GM23248 (cell line): Measurements from ENCODE around the gene GNG14. TPM values are rescaled to one million over a fixed set of nuclear protein-coding genes. Genes with fewer than 3 reads are reported as not detected.
A peak's percentile ranks its signal among the peaks of the same experiment; 100 is the strongest.
"Not testable (repeated sequence)": the region's sequence is repeated elsewhere in the genome, so short reads cannot be mapped to it uniquely, and the experiment has no call there.

ENCODE experiments used
- DNase-seq: peaks from one replicate; pipeline ENCODE4 v3.0.0-alpha.2; 2015
- H2AFZ ChIP-seq: fragments of 200-600 bp; sonication (generic); 2 replicates; pipeline ENCODE4 v1.6.1; 2016; ENCODE audit warnings: antibody characterized with exemption
- H3F3A ChIP-seq: fragments of 200-600 bp; sonication (generic); 2 replicates; pipeline ENCODE4 v1.6.1; 2016; ENCODE audit warnings: mild to moderate bottlenecking, antibody characterized with exemption, mixed run types; ENCODE audit not compliant: insufficient read depth
- H3K27ac ChIP-seq: fragments of 200-600 bp; sonication (generic); 2 replicates; pipeline ENCODE4 v1.5.1; 2016; ENCODE audit warnings: mild to moderate bottlenecking
- H3K27me3 ChIP-seq: fragments of 200-600 bp; sonication (generic); replicated peaks from 2 replicates; pipeline ENCODE4 v1.6.1; 2016; ENCODE audit warnings: mild to moderate bottlenecking; ENCODE audit not compliant: insufficient read depth
- H3K36me3 ChIP-seq: fragments of 200-600 bp; sonication (generic); 2 replicates; pipeline ENCODE4 v1.6.1; 2016; ENCODE audit warnings: low read depth, mild to moderate bottlenecking
- H3K4me1 ChIP-seq: fragments of 200-600 bp; sonication (generic); 2 replicates; pipeline ENCODE4 v1.6.1; 2016; ENCODE audit warnings: mild to moderate bottlenecking; ENCODE audit not compliant: insufficient read depth
- H3K4me2 ChIP-seq: fragments of 200-600 bp; sonication (generic); one replicate; pipeline ENCODE4 v1.6.1; 2016; ENCODE audit warnings: mild to moderate bottlenecking; ENCODE audit not compliant: unreplicated experiment
- H3K4me3 ChIP-seq: fragments of 200-600 bp; sonication (generic); 2 replicates; pipeline ENCODE4 v1.5.1; 2016; ENCODE audit warnings: mild to moderate bottlenecking
- H3K79me2 ChIP-seq: fragments of 200-600 bp; sonication (generic); 2 replicates; pipeline ENCODE4 v1.6.1; 2016; ENCODE audit warnings: mild to moderate bottlenecking; ENCODE audit not compliant: insufficient read depth
- H3K9ac ChIP-seq: fragments of 200-600 bp; sonication (generic); 2 replicates; pipeline ENCODE4 v1.6.1; 2016; ENCODE audit warnings: mild to moderate bottlenecking
- H3K9me2 ChIP-seq: fragments of 200-600 bp; sonication (generic); 2 replicates; pipeline ENCODE4 v1.6.1; 2016; ENCODE audit warnings: mixed run types, mild to moderate bottlenecking, moderate library complexity; ENCODE audit not compliant: insufficient read depth
- H3K9me3 ChIP-seq: fragments of 200-600 bp; sonication (generic); one replicate; pipeline ENCODE4 v1.6.1; 2017; ENCODE audit warnings: low read depth
- H4K20me1 ChIP-seq: fragments of 200-600 bp; sonication (generic); 2 replicates; pipeline ENCODE4 v1.6.0; 2016; ENCODE audit not compliant: insufficient read depth
- EZH2 ChIP-seq: fragments of 200-600 bp; sonication (generic); IDR thresholded peaks from 2 replicates; pipeline ENCODE4 v1.6.1; 2018; ENCODE audit warnings: antibody characterized with exemption, mild to moderate bottlenecking; ENCODE audit not compliant: insufficient read depth, poor library complexity, severe bottlenecking
- EZH2phosphoT487 ChIP-seq: fragments of 200-600 bp; sonication (generic); IDR thresholded peaks from 2 replicates; pipeline ENCODE4 v1.6.1; 2018; ENCODE audit warnings: antibody characterized with exemption, moderate library complexity, mild to moderate bottlenecking, low read depth; ENCODE audit not compliant: insufficient read depth
- WGBS, 2 experiments: methylation state at CpG; one replicate each; pipeline ENCODE4 v1.1.6; 2015 to 2017; ENCODE audit warnings: low lambda C conversion rate in 2 of 2, low coverage in 1 of 2; ENCODE audit errors: missing lambda C conversion rate in 2 of 2; 5-methylcytosine and 5-hydroxymethylcytosine counted together
- in situ Hi-C: fragments of 300-500 bp; cut with MboI; formaldehyde crosslinking; loops from 2 replicates; pipeline ENCODE4 v1.15.0; 2020
- polyA plus RNA-seq: library from polyadenylated mRNA; unstranded; fragments of >200 nt; fragmentation: Nextera tagmentation; extraction: Ambion mirVana; gene quantifications from 2 replicates; pipeline ENCODE4 v1.2.1, GENCODE V29; 2016
- total RNA-seq: library from RNA; depleted of rRNA; stranded (reverse); fragments of >200 nt; shearing (Covaris generic); gene quantifications from 2 replicates; pipeline ENCODE4 v1.2.3, GENCODE V29; 2014

The GNG14 gene
- total and polyA plus RNA-seq, 2 experiments from 2014 or later, result not detected

DNA sequence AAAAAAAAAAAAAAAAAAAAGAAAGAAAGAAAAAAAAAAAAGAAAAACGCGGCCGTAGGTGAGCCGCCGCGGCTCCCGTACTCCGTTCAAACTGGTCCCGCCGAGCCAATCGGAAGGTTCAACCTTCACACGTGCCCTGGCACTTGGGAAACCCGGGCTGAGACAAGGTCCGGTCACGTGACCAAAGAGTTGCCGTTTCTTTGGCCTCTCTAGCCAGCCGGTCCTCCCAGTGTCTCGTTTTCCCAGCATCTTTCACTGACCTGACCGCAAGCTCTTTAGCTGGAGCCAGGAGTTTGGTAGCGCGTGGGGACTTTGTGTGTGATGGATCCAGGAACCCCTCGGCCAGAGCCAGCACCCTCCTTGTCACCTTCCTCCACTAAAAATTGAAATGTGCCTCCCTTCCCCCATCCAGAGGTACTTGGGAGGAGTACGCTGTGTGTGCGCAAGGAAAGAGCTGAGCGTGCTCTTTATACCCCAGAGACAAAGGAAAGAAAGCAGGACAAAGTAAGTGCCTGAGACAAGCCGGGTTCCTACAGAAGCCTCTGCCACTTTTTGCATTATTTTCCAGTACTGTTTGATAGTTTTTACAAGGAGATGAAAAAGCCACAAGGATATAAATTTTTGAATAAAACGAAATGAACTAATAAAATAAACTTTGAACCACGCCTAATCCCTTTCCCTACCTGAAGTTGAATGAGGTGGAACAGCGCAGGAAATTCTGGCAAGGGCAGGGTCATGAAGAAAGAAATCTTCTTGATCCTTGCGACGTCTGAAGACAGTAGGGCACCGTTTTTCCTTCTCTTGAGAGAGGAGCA is 35.0 kb downstream of the GNG14 start:
- H3K4me3 ChIP-seq, result peak overlapping the region; percentile 96
- H3K9me2 ChIP-seq, result no peaks in the 10 kb centered on the region
- H3K9me3 ChIP-seq, result no peaks in the 10 kb centered on the region
- peaks cover 65% of the 10 kb centered on the region for H3K79me2 ChIP-seq
- peaks cover 20% of the 10 kb centered on the region for H3K4me1 ChIP-seq
- DNase-seq, result peak; percentile 100
- H3K27ac ChIP-seq, result peak overlapping the region; percentile 90
- peak overlapping the region; percentile 95 for H3K9ac ChIP-seq
- no peaks in the 10 kb centered on the region for H4K20me1 ChIP-seq
- H3K36me3 ChIP-seq, result no peaks in the 10 kb centered on the region
- WGBS, 2 experiments, result 1% methylated on average over 31 to 32 of the region's 32 CpGs
- peaks cover 31% of the 10 kb centered on the region for H3F3A ChIP-seq
- H2AFZ ChIP-seq, result peak overlapping the region; percentile 94
- no peaks in the 10 kb centered on the region for H3K27me3 ChIP-seq
- H3K4me2 ChIP-seq, result peak overlapping the region; percentile 98
- in situ Hi-C loops, result no loop called here
- TF ChIP-seq EZH2phosphoT487 (no peak), EZH2 (no peak)

DNA sequence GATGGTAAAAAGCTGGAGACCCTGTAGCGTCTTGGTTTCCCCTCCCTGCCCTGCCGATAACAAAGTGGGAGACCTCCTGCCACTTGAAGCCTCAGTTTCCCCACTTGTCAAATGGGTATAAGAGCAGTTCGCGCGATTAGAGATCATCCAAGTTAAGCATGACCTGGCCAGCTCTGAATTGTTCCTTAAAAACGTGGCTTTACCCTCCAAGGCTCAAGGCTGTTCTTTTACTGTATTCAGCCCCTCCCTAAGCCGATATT is 35.5 kb downstream of the GNG14 start:
- Histone ChIP-seq H3K9me2 (no peaks in the 10 kb centered on the region), H3K36me3 (no peaks in the 10 kb centered on the region), H3K4me3 (peak overlapping the region; percentile 96), H3K9ac (peak overlapping the region; percentile 95), H3K79me2 (peaks cover 60% of the 10 kb centered on the region), H3K9me3 (no peaks in the 10 kb centered on the region), H3K4me2 (peak overlapping the region; percentile 98), H3K4me1 (peaks cover 16% of the 10 kb centered on the region), H2AFZ (peak overlapping the region; percentile 94), H3K27me3 (no peaks in the 10 kb centered on the region), H3K27ac (peak overlapping the region; percentile 90), H4K20me1 (no peaks in the 10 kb centered on the region), H3F3A (peaks cover 36% of the 10 kb centered on the region)
- in situ Hi-C loops, result no loop called here
- TF ChIP-seq EZH2phosphoT487 (no peak), EZH2 (no peak)
- WGBS, 2 experiments, result 1 to 3% methylated on average over 7 of the region's 7 CpGs
- DNase-seq, result peak; percentile 53

DNA sequence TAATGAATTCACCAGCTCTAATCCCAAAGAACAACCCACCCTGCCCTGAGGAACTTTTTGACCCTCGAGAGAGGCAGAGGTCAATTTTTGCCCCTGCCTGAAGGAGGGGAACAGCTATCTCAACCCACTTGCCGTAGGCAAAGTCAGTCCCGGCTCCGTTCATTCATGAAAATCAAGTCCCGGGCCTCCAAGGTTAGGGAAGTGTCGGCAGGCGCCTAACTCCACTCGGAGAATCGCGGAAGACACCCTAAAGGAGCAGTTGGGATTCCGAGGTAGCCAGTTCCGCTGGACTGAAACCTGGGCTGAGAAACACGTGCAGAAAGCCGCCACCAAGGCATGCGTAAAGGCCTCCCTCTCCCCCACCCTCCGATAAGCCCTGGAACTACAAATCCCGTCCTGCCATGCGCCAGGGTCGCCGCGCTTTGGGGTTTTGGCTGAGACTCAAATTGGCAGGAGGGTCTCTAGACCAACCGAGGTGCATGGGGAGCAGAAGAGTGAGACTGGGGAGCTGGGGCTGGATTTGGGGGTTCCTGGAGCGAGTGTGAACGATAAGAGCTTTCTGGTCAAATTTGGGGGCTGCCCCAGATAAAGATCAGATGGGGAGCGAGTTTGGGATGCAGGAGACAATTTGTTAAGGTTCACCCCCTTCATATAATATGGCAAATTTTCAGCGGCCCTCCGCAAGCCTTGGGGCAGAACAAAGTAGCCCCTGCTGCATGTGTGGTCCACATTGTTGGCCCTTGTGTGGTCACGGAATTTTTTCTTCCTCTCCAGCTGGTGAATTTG is 36.0 kb downstream of the GNG14 start, which contains the start of gene TNPO2:
TNPO2 (minus strand) TSS at position 292 of the 786 bp plus-strand sequence. CDS start 2,955 bp downstream, outside the sequence.
- H3F3A ChIP-seq, result peaks cover 36% of the 10 kb centered on the region
- H3K9me2 ChIP-seq, result no peaks in the 10 kb centered on the region
- DNase-seq, result peak; percentile 73
- peak within 1 kb of the TSS; percentile 98 for H3K4me2 ChIP-seq
- peak within 1 kb of the TSS; percentile 90 for H3K27ac ChIP-seq
- H2AFZ ChIP-seq, result peak within 1 kb of the TSS; percentile 94
- peak within 1 kb of the TSS; percentile 95 for H3K9ac ChIP-seq
- 5 to 7% methylated on average over 28 of the region's 28 CpGs for WGBS, 2 experiments
- peak within 1 kb of the TSS; percentile 96 for H3K4me3 ChIP-seq
- no peaks in the 10 kb centered on the region for H4K20me1 ChIP-seq
- H3K79me2 ChIP-seq, result peaks cover 55% of the 10 kb centered on the region
- H3K27me3 ChIP-seq, result no peaks in the 10 kb centered on the region
- no peaks in the 10 kb centered on the region for H3K9me3 ChIP-seq
- TF ChIP-seq EZH2phosphoT487 (no peak), EZH2 (no peak)
- peaks cover 12% of the 10 kb centered on the region for H3K4me1 ChIP-seq
- in situ Hi-C loops, result no loop called here
- H3K36me3 ChIP-seq, result peaks cover 4% of the 10 kb centered on the region; the same call in 1 of the 2 replicates

DNA sequence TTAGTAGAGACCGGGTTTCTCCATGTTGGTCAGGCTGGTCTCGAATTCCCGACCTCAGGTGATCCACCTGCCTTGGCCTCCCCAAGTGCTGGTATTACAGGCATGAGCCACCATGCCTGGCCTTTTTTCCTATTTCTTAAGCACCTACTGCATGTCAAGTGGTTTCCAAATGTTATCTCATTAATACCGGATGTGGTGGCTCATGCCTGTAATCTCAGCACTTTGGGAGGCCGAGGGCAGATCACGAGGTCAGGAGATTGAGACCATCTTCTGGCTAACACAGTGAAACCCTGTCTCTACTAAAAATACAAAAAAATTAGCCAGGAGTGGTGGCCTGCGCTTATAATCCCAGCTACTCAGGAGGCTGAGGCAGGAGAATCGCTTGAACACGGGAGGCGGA is 37.8 kb downstream of the GNG14 start:
- 94 to 99% methylated on average over 8 to 10 of the region's 10 CpGs for WGBS, 2 experiments
- H3K4me2 ChIP-seq, H3K4me3 ChIP-seq, H4K20me1 ChIP-seq, in situ Hi-C loops, DNase-seq, H3K9ac ChIP-seq, H3K9me2 ChIP-seq, H3K27me3 ChIP-seq, H3K4me1 ChIP-seq, H3K9me3 ChIP-seq, H2AFZ ChIP-seq, H3K27ac ChIP-seq: not testable (repeated sequence)
- Histone ChIP-seq H3F3A (peaks cover 31% of the 10 kb centered on the region), H3K79me2 (peaks cover 51% of the 10 kb centered on the region), H3K36me3 (peaks cover 12% of the 10 kb centered on the region; the same call in 1 of the 2 replicates)
